OCI-LY1 (cell line): ENCODE data around the gene RYR3.

Experiments
- H2AFZ ChIP-seq: fragments of 200-600 bp; sonication (generic), shearing (Covaris generic); 2 replicates; pipeline ENCODE4 v1.6.0; 2014; ENCODE audit warnings: antibody characterized with exemption, mild to moderate bottlenecking, low read length
- H3F3A ChIP-seq: fragments of 200-600 bp; sonication (generic), shearing (Covaris generic); 2 replicates; pipeline ENCODE4 v1.6.0; 2014; ENCODE audit warnings: mild to moderate bottlenecking, antibody characterized with exemption, low read length, moderate library complexity; ENCODE audit not compliant: insufficient read depth
- H3K27ac ChIP-seq: fragments of 200-600 bp; sonication (generic); 2 replicates; pipeline ENCODE4 v1.5.1; 2014; ENCODE audit warnings: low read length, mixed run types, mild to moderate bottlenecking, low read depth; ENCODE audit not compliant: poor library complexity, severe bottlenecking
- H3K27me3 ChIP-seq: fragments of 200-600 bp; sonication (generic); 2 replicates; pipeline ENCODE4 v1.6.0; 2014; ENCODE audit warnings: antibody characterized with exemption, mild to moderate bottlenecking, low read length, moderate library complexity; ENCODE audit not compliant: insufficient read depth
- H3K36me3 ChIP-seq: fragments of 200-600 bp; sonication (generic); 2 replicates; pipeline ENCODE4 v1.6.1; 2014; ENCODE audit warnings: mild to moderate bottlenecking, antibody characterized with exemption, low read length, moderate library complexity, mixed read lengths; ENCODE audit not compliant: insufficient read depth
- H3K4me1 ChIP-seq: fragments of 200-600 bp; sonication (generic); 2 replicates; pipeline ENCODE4 v1.5.1; 2014; ENCODE audit warnings: mild to moderate bottlenecking, low read length, moderate library complexity; ENCODE audit not compliant: insufficient read depth, severe bottlenecking
- H3K4me2 ChIP-seq: fragments of 200-600 bp; sonication (generic), shearing (Covaris generic); 2 replicates; pipeline ENCODE4 v1.6.1; 2014; ENCODE audit warnings: low read length
- H3K4me3 ChIP-seq: fragments of 200-600 bp; sonication (generic); 2 replicates; pipeline ENCODE4 v1.5.1; 2014; ENCODE audit warnings: low read length, low read depth, mild to moderate bottlenecking, mixed read lengths; ENCODE audit not compliant: poor library complexity, severe bottlenecking
- H3K79me2 ChIP-seq: fragments of 200-600 bp; shearing (Covaris generic); 2 replicates; pipeline ENCODE4 v1.6.1; 2016; ENCODE audit warnings: mixed run types, low read length, mixed read lengths; ENCODE audit not compliant: insufficient read depth
- H3K9ac ChIP-seq: fragments of 200-600 bp; sonication (generic), shearing (Covaris generic); 2 replicates; pipeline ENCODE4 v1.6.1; 2014; ENCODE audit warnings: mild to moderate bottlenecking, low read length, mixed read lengths
- H3K9me2 ChIP-seq: fragments of 200-600 bp; sonication (generic), shearing (Covaris generic); 2 replicates; pipeline ENCODE4 v1.6.1; 2014; ENCODE audit warnings: low read depth, mild to moderate bottlenecking, low read length, mixed read lengths
- H3K9me3 ChIP-seq: fragments of 200-600 bp; shearing (Covaris generic); 2 replicates; pipeline ENCODE4 v1.6.1; 2014; ENCODE audit warnings: low read length, mixed read lengths
- H4K20me1 ChIP-seq: fragments of 200-600 bp; sonication (generic), shearing (Covaris generic); 2 replicates; pipeline ENCODE4 v1.6.0; 2016; ENCODE audit warnings: mild to moderate bottlenecking, low read length; ENCODE audit not compliant: insufficient read depth
- CTCF ChIP-seq: fragments of 200-600 bp; sonication (generic), shearing (Covaris generic); IDR thresholded peaks from 2 replicates; pipeline ENCODE4 v1.5.1; 2017; ENCODE audit warnings: mild to moderate bottlenecking, antibody characterized with exemption, low read length, moderate library complexity, mixed read lengths
- EZH2 ChIP-seq: fragments of 200-600 bp; sonication (generic), shearing (Covaris generic); IDR thresholded peaks from 2 replicates; pipeline ENCODE4 v1.8.0; 2017; ENCODE audit warnings: borderline replicate concordance, mixed run types, mild to moderate bottlenecking, antibody characterized with exemption, low read length, moderate library complexity, mixed read lengths

Gene RYR3

GRCh38 chr15:33278816-33279612 lies 31.8 kb upstream of the RYR3 start:
- H3K9me2 ChIP-seq: no peaks in the 10 kb centered on the region
- TF ChIP-seq EZH2 (no peak), CTCF (no peak)
- H3K4me3 ChIP-seq: no peak overlapping the region
- no peak overlapping the region for H3K9ac ChIP-seq
- H3K27me3 ChIP-seq: no peaks in the 10 kb centered on the region
- H3K4me2 ChIP-seq: no peak overlapping the region
- H3K9me3 ChIP-seq: no peaks in the 10 kb centered on the region
- no peaks in the 10 kb centered on the region for H3F3A ChIP-seq
- no peaks in the 10 kb centered on the region for H3K4me1 ChIP-seq
- H4K20me1 ChIP-seq: no peaks in the 10 kb centered on the region
- H2AFZ ChIP-seq: no peak overlapping the region
- no peaks in the 10 kb centered on the region for H3K36me3 ChIP-seq
- no peak overlapping the region for H3K27ac ChIP-seq
- no peaks in the 10 kb centered on the region for H3K79me2 ChIP-seq

GRCh38 chr15:33279613-33280205 lies 31.1 kb upstream of the RYR3 start:
- no peak overlapping the region for H3K4me2 ChIP-seq
- H3K36me3 ChIP-seq: no peaks in the 10 kb centered on the region
- no peaks in the 10 kb centered on the region for H3K27me3 ChIP-seq
- H3K4me3 ChIP-seq: no peak overlapping the region
- H3F3A ChIP-seq: no peaks in the 10 kb centered on the region
- H4K20me1 ChIP-seq: no peaks in the 10 kb centered on the region
- no peaks in the 10 kb centered on the region for H3K9me2 ChIP-seq
- H2AFZ ChIP-seq: no peak overlapping the region
- H3K4me1 ChIP-seq: no peaks in the 10 kb centered on the region
- no peaks in the 10 kb centered on the region for H3K9me3 ChIP-seq
- H3K9ac ChIP-seq: no peak overlapping the region
- H3K79me2 ChIP-seq: no peaks in the 10 kb centered on the region
- no peak overlapping the region for H3K27ac ChIP-seq
- TF ChIP-seq CTCF (no peak), EZH2 (no peak)

GRCh38 chr15:33282226-33283020 lies 28.3 kb upstream of the RYR3 start:
- no peak overlapping the region for H2AFZ ChIP-seq
- TF ChIP-seq EZH2: no peak
- no peak for TF ChIP-seq CTCF
- H3K4me3 ChIP-seq: no peak overlapping the region
- H3F3A ChIP-seq: no peaks in the 10 kb centered on the region
- no peak overlapping the region for H3K9ac ChIP-seq
- no peaks in the 10 kb centered on the region for H3K27me3 ChIP-seq
- H3K4me1 ChIP-seq: no peaks in the 10 kb centered on the region
- no peaks in the 10 kb centered on the region for H3K9me3 ChIP-seq
- H3K36me3 ChIP-seq: no peaks in the 10 kb centered on the region
- no peak overlapping the region for H3K4me2 ChIP-seq
- no peaks in the 10 kb centered on the region for H3K79me2 ChIP-seq
- H4K20me1 ChIP-seq: no peaks in the 10 kb centered on the region
- H3K27ac ChIP-seq: no peak overlapping the region
- no peaks in the 10 kb centered on the region for H3K9me2 ChIP-seq
